ENCODE data around the gene SPEM2. TPM values are rescaled to one million over a fixed set of nuclear protein-coding genes. Genes with fewer than 3 reads are reported as not detected.

SPEM2 gene
- total and polyA plus RNA-seq, 2 of the 8 experiments (the other 6 are each of a cell fraction or from before 2014, with no cell fraction given) = 0.03 TPM; not detected in 1

GRCh38 chr17:7471729-7472128 is 46.3 kb downstream of the SPEM2 start:
- Histone ChIP-seq H3K18ac (ENCODE audit: extremely low read depth, low read length) (no peak overlapping the region), H2BK12ac (ENCODE audit: low read depth, low read length) (no peak overlapping the region), H2BK15ac (ENCODE audit: low read length) (no peak overlapping the region), H3K36me3 (ENCODE audit: control insufficient read depth in 2 of 4, insufficient read depth in 4 of 4, low read length in 3 of 4) (0 out of 8 replicates have a peak, but pooled peaks cover 0 to 3% (median 0%) of the 10 kb centered on the region in 4 experiments), H3K14ac (ENCODE audit: insufficient read length) (no peak overlapping the region), H4K5ac (ENCODE audit: insufficient read length, low read depth, low read length) (no peak overlapping the region), H3K56ac (replicated peaks; ENCODE audit: insufficient read length, low read depth, low read length) (no peak overlapping the region), H3K79me1 (ENCODE audit: low read depth, low read length) (peaks cover 6% of the 10 kb centered on the region), H2BK5ac (ENCODE audit: low read depth, low read length) (no peak overlapping the region), H3K4me2 (ENCODE audit: insufficient read depth in 1 of 2, low read depth in 2 of 2, low read length in 2 of 2) (no peak overlapping the region), H3K23me2 (ENCODE audit: low read depth, low read length) (no peaks in the 10 kb centered on the region), H3K79me2 (ENCODE audit: control insufficient read depth in 1 of 2, insufficient read depth in 2 of 2, low read length in 2 of 2) (peaks cover 0 to 12% of the 10 kb centered on the region in 2 experiments; a peak in 2 of 4 replicates), H4K20me1 (replicated peaks in 1 of 2; ENCODE audit: control insufficient read depth in 1 of 2, insufficient read depth in 2 of 2, low read length in 2 of 2) (peaks cover 0 to 4% of the 10 kb centered on the region in 2 experiments), H3K27ac (ENCODE audit: low read depth, low read length) (no peak overlapping the region), H3K4me3 (ENCODE audit: extremely low read depth in 1 of 4, insufficient read depth in 2 of 4, low read depth in 3 of 4, low read length in 4 of 4) (no peak overlapping the region), H3K23ac (ENCODE audit: insufficient read length) (no peak overlapping the region), H3K4ac (replicated peaks; ENCODE audit: insufficient read length, low read depth, low read length) (no peak overlapping the region), H3K27me3 (replicated peaks in 1 of 4; ENCODE audit: control insufficient read depth in 3 of 4, extremely low read depth in 1 of 4, insufficient read depth in 3 of 4, low read length in 3 of 4) (no peaks in the 10 kb centered on the region; a peak in 1 of 7 replicates), H2AFZ (ENCODE audit: low read length) (no peak overlapping the region), H3K4me1 (replicated peaks in 1 of 4; ENCODE audit: control insufficient read depth in 3 of 4, insufficient read depth in 4 of 4, low read length in 3 of 4) (no peaks in the 10 kb centered on the region), H2BK120ac (replicated peaks; ENCODE audit: low read depth, low read length) (no peak overlapping the region), H3K9me3 (ENCODE audit: insufficient read depth in 2 of 2, low read depth in 1 of 2, low read length in 1 of 2) (no peaks in the 10 kb centered on the region), H2AK5ac (ENCODE audit: low read depth, low read length) (no peak overlapping the region), H4K91ac (replicated peaks; ENCODE audit: insufficient read length, low read length) (no peak overlapping the region), H3K9ac (replicated peaks in 1 of 4; ENCODE audit: extremely low read depth in 1 of 4, low read depth in 3 of 4, low read length in 3 of 4) (no peak overlapping the region), H4K8ac (ENCODE audit: extremely low read depth, insufficient read depth, low read length) (no peak overlapping the region), H2BK20ac (ENCODE audit: low read length) (no peak overlapping the region)
- FAIRE-seq = no peak
- no peak for DNase-seq (ENCODE audit: low read depth in 1 of 2, low spot score in 2 of 2)
- CTCF ChIA-PET (ENCODE audit: partially characterized antibody) = interaction anchor here (2.1 kb wide), 1 partner anchor 89 kb away, joined by 6 read pairs; no protein-coding TSS in a partner anchor
- WGBS, 2 experiments (ENCODE audit: extremely low coverage in 1 of 2, insufficient coverage in 1 of 2, insufficient read length in 1 of 2, insufficient replicate concordance in 2 of 2, low coverage in 1 of 2, low lambda C conversion rate in 2 of 2, missing lambda C conversion rate in 1 of 2) = 94% methylated on average over 2 of the region's 2 CpGs; no CpG with 5 or more reads in 1 of the 2 experiments
- POLR2A ChIA-PET (ENCODE audit: partially characterized antibody) = interaction anchor here (1.7 to 13.8 kb wide), 4 partner anchors 9 to 142 kb away, joined by 5 to 200 read pairs (median 8); partner anchors contain the start of genes POLR2A, SLC35G6 and ZBTB4
- TF ChIP-seq ATF3 (IDR thresholded peaks at IDR 0.05; ENCODE audit: insufficient read depth, low read depth, low read length) (no peak), SUZ12 (IDR thresholded peaks at IDR 0.05; ENCODE audit: low read length) (no peak), RFX5 (IDR thresholded peaks at IDR 0.05; ENCODE audit: borderline replicate concordance, low read depth, low read length) (no peak), USF2 (IDR thresholded peaks at IDR 0.05; ENCODE audit: low read length) (no peak), GTF2F1 (IDR thresholded peaks at IDR 0.05; ENCODE audit: borderline replicate concordance, low read depth, low read length) (no peak), CHD2 (IDR thresholded peaks at IDR 0.05; ENCODE audit: low read length) (no peak), NRF1 (IDR thresholded peaks at IDR 0.05; ENCODE audit: low read depth, low read length) (no peak), PHF8 (conservative IDR thresholded peaks at IDR 0.05; ENCODE audit: low read depth, low read length) (no peak), E2F6 (IDR thresholded peaks at IDR 0.05) (no peak), ZNF274 (IDR thresholded peaks at IDR 0.05; ENCODE audit: borderline replicate concordance, extremely low read depth, low read length) (no peak), SP4 (IDR thresholded peaks at IDR 0.05; ENCODE audit: low read length) (no peak), CBX8 (IDR thresholded peaks at IDR 0.05; ENCODE audit: borderline replicate concordance, low read depth, low read length) (no peak)

Data from H1 (cell line).